GM18868 (cell line): Measurements from ENCODE around the gene SPARC.
"Not testable (repeated sequence)": the region's sequence is repeated elsewhere in the genome, so short reads cannot be mapped to it uniquely, and the experiment has no call there.

ENCODE experiments used
- ATAC-seq: cut with Tn5 transposase; IDR thresholded peaks from one replicate; pipeline ENCODE4 v1.9.1; 2021; ENCODE audit warnings: mild to moderate bottlenecking, moderate library complexity; ENCODE audit not compliant: unreplicated experiment

SPARC gene, protein sequence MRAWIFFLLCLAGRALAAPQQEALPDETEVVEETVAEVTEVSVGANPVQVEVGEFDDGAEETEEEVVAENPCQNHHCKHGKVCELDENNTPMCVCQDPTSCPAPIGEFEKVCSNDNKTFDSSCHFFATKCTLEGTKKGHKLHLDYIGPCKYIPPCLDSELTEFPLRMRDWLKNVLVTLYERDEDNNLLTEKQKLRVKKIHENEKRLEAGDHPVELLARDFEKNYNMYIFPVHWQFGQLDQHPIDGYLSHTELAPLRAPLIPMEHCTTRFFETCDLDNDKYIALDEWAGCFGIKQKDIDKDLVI

DNA sequence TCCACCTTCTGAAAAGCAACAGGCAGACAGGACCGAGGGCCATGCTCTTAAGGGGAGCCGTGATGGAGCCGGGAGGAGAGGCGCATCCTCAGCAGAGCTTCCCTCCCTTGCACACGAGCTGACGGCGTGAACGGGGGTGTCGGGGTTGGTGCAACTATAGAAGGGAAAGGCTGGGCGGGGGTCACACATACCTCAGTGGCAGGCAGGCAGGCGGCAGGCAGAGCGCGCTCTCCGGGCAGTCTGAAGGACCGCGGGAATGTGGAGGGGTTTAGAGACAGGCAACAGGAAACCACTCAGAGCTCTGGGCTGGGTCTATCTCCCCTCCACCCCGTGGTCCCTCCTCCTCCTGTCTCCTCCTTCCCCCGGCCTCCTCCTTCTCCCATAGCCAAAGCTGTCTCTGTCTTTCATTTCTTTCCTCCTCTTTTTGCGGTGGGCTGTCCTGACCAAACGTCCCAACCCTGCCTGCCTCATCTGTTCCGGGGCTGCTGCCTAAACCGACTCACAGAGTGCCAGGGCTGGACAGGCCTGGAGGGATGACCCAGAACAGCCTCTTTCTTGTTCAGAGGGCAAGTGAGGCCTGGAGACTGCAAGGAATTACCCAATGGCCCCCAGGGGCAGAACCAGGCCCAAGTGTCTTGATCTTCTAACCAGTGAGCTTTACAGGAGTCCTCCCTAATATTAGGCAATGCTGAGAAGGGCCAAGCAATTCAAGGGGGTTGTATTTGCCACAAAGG, at the start of gene SPARC:
Gene SPARC (minus strand): TSS at position 242 of the 734 bp plus-strand sequence. CDS start 10,727 bp downstream, outside the sequence.
- ATAC-seq = peak; percentile 92

DNA sequence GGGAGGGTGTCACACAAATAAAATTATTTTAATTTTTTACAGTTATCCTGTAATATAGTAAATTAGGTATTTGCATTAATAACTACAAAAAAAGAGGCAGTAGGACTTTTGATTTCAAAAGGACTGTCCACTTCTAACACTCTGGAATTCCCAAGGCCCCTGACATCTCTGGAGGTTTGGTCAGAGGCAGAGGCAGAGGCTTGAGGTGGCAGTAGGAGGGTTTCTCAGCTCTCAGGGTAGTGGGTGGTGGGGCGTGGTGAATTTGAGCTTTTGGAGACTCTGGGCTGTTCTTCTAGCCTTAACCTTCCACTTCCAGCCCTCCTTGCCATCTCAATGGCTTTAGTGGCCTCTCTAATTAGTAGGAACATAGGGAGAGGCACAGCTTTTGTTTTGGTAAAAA, 48.9 kb upstream of the SPARC start:
- ATAC-seq = no peak

- no peak for ATAC-seq
Measured at GRCh38 chr5:151734064-151734408, 47.3 kb upstream of the SPARC start.

DNA sequence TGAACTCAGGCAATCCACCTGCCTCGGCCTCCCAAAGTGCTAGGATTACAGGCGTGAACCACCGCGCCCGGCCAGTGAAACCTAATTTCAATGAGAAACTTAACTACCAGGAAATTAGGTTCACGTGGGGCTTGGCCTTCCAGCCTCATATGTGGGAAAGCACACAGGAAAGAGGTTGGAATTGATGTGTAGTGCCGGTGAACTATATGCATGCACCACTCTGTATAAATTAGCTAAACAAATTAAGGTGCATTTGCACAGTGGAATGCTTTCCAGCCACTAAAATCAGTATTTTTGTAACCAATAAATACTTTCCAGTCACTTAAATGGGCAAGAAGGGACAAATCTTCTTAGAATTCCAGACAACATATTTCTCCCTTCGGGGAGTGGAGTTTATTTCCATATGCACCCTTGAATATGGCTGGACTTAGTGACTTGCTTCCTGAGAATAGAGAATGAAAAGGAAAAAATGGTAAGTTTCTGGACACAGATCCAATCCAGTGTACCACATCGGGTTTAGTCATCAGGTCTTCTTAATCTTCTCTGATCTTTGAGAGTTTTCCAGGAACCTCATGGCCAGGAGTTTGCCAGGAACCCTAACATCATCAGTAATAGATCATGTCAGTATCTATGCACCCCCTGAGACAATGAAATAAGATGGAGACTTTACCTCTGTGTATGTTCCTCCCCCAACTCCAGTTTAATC, 46.8 kb upstream of the SPARC start:
- ATAC-seq = no peak

- ATAC-seq = no peak
Measured at GRCh38 chr5:151730381-151730780, 43.7 kb upstream of the SPARC start.

- not testable (repeated sequence) for ATAC-seq
Measured at GRCh38 chr5:151729597-151729996, 42.9 kb upstream of the SPARC start.

- no peak for ATAC-seq
Measured at GRCh38 chr5:151724360-151724759, 37.6 kb upstream of the SPARC start.

GRCh38 chr5:151722546-151722945, 35.8 kb upstream of the SPARC start:
- no peak for ATAC-seq

DNA sequence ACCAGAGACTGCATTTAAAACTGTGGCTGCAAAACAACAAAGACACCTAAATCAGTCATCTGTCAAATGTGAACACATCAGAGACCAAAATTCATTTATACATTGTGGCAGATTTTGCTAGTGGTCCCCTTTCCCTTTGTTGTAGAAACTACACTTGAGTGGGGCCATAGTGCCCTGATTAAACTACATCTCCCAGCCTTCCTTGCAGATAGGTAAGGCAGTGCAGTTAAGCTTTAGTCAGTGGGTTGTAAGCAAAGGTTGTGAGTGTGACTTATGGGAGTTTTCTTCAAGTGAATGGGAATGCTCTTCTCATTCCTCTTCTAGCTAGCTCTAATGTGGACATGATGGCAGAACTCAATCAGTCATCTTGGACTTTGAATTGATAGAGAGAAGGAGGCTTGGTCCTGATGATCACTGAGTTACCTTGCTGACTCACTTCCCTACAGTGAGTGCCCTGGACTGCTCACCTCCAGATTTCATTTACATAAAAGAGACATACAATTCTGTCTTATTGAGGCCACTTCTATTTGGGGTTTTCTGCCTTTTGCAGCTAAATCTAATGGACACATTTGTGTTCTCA, 35.2 kb upstream of the SPARC start:
- peak; percentile 20 for ATAC-seq

- ATAC-seq = peak; percentile 87
Measured at GRCh38 chr5:151721087-151721646, 34.5 kb upstream of the SPARC start.

DNA sequence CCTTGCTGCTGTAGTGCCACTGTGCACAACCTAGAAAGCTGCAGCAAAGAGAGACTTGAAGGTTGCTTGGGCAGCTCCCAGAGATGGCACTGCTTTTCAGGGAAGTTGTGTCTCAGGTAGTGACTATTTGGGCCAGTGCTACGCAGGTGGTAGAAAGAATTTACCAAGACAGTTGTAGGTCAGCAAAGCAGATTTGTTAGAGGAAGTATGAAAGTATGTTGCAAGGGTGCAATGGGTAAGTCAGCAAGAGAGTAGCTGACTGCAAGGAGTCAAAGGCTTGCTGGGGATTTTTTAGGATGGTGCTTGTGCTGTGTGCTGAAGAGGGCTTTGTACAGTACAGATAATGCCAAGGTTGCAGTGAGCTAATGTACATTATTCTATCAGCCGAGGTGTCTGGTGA, 33.5 kb upstream of the SPARC start:
- no peak for ATAC-seq

DNA sequence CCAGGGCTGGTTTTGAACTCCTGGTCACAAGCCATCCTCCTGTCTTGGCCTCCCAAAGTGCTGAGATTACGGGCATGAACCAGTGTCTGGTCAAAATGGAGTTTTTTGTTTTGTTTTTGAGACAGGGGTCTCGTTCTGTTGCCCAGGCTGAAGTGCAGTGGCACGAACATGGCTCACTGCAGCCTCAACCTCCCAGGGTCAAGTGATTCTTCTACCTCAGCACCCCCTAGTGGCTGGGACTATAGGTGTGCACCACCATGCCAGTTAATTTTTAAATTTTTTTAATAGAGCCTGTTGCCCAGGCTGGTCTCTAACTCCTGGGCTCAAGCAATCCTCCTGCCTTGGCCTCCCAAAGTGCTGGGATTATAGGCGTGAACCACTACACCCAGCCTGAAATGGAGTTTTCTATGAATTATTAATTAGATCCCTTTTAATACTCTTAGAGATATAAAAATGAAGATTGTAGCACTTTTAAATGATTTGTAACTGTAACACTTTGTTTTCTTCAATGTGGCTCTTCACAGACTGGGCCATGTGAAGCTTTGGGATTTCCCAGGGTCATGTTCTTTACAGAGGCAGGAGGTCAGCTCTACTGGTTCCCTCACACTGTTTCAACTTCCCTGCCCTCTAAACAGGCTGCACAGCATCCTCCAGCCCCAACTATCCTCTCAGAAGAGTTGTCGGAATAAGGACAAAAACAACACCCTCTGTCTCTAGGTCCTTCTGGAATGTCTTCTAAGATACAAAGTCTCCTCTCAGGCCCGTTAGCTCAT, 32.7 kb upstream of the SPARC start:
- no peak for ATAC-seq

DNA sequence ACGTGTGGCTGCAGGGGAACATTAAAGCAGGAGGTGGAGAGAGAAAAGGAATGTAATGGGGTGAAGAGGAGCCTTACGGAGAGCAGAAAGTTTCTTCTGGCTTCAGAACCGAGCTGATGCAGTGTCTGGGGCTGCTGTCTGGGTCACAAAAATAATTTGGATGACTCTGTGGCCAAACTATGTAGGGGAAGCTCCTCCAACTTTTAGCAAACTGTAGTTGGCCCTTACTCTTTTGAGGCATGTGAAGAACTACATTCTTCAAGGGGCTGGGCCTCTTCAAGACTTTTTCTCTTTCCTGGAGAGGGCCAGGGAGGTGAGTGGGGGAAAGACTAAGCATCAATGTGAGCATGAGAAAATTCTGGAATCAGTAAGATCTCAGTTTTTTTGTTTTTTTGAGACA, 31.9 kb upstream of the SPARC start:
- no peak for ATAC-seq

DNA sequence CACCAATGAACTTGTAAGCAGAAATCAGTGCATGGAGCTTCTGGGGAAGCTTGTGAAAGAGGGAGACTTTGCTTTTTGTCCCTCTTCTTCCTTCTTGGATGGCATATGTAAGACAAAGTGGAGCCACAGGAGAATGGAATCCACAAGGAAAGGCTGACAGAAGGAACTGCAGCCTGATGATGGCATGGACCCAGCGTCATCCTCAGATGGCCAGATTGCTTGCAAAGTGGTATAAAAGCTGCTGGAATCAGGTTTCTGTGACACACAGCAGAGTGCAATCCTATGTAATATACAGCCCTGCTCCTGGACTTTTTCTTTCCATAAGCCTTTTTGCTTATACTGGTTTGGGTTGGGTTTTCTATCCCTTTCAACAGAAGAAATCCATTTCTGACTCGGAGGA, 31.4 kb upstream of the SPARC start:
- no peak for ATAC-seq

- ATAC-seq = no peak
Measured at GRCh38 chr5:151717416-151717815, 30.7 kb upstream of the SPARC start.

GRCh38 chr5:151709109-151709735, 22.5 kb upstream of the SPARC start:
- no peak for ATAC-seq

- ATAC-seq = no peak
Measured at GRCh38 chr5:151708126-151708525, 21.4 kb upstream of the SPARC start.

GRCh38 chr5:151707567-151707966, 20.9 kb upstream of the SPARC start:
- no peak for ATAC-seq

DNA sequence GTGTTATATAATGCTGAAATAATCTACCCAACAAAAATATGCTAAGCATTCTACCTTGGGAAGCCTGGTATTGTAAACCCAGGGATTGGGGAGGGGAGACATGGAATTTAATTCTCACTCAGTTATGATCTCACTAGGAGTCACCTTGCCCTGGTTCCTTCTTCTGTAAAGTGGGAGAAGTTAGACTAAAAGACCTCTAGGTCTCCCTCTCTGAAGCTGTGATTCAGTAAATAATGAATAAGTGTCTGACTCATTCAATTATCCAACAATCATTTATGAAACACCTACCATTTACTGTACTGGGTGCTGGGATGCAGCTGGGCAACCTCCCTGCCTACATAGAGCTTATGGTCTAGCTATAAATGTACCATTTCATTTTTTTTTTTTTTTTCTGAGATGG, 20.2 kb upstream of the SPARC start:
- ATAC-seq = no peak

GRCh38 chr5:151703780-151704179, 17.1 kb upstream of the SPARC start:
- no peak for ATAC-seq
